HAP-1 (cell line): ENCODE data around the gene KIF11.
A peak's percentile ranks its signal among the peaks of the same experiment; 100 is the strongest.
"Not testable (repeated sequence)": the region's sequence is repeated elsewhere in the genome, so short reads cannot be mapped to it uniquely, and the experiment has no call there.

Experiments used
- DNase-seq, 2 experiments: peaks; one replicate each; pipeline ENCODE4 v3.0.0-alpha.2; 2016 to 2020; ENCODE audit warnings: low spot score in 2 of 2
- H3K27me3 ChIP-seq: fragments of 250-450 bp; sonication (Bioruptor Pico); 2 replicates; pipeline ENCODE4 v1.5.1; 2020; ENCODE audit warnings: low read depth, mild to moderate bottlenecking, moderate library complexity
- H3K36me3 ChIP-seq: fragments of 250-450 bp; sonication (Bioruptor Pico); replicated peaks from 2 replicates; pipeline ENCODE4 v1.5.1; 2020; ENCODE audit warnings: mild to moderate bottlenecking
- H3K4me1 ChIP-seq: fragments of 250-450 bp; sonication (Bioruptor Pico); 2 replicates; pipeline ENCODE4 v1.5.1; 2020; ENCODE audit warnings: mild to moderate bottlenecking
- H3K4me3 ChIP-seq: fragments of 250-450 bp; sonication (Bioruptor Pico); 2 replicates; pipeline ENCODE4 v1.5.1; 2020; ENCODE audit warnings: mild to moderate bottlenecking, moderate library complexity
- H3K9me3 ChIP-seq: fragments of 250-450 bp; sonication (Bioruptor Pico); 2 replicates; pipeline ENCODE4 v1.5.1; 2020; ENCODE audit warnings: mild to moderate bottlenecking, moderate library complexity
- in situ Hi-C: fragments of 300-500 bp; cut with MboI; formaldehyde crosslinking; loops from 3 replicates; pipeline ENCODE4 v1.14.3; 2020; ENCODE audit warnings: low sequenced_read_pairs, inconsistent platforms, mixed read lengths

KIF11 gene

DNA sequence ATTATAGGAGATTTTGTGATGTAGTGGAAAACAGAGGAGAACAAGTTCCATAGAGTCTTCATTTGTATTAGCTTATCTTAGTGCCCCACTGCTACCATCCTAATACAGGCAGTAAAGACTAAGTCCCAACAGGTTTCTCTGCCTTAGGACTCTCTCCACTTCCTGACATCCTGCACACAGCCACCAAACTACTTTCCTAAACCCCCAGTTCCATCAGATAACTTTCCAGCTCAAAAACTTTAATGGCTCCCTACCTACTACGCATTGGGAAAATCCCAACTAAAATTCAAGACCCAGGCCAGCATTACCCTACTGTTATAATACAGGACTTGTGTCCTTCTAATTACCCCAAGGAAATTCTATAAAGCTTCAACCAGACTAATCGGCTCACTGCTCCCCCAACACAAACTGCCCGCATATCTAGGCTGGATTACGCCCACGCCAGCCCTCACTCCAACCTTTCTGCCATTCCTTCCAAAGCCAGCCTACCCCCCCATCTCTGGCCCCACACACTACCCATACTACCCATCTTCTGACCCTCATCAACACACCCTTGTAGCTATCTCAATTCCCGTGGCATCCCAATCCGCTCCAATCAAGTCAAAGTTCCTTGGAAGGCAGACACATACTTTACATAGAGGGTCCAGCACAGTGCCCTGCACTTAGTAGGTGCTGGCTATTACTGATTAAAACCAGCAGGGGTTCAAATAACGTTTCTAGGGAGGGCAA lies 20.4 kb upstream of the KIF11 start:
- Histone ChIP-seq H3K9me3 (no peaks in the 10 kb centered on the region), H3K27me3 (no peaks in the 10 kb centered on the region), H3K4me3 (peak overlapping the region; percentile 85), H3K36me3 (peaks cover 12% of the 10 kb centered on the region; the same call in 1 of the 2 replicates), H3K4me1 (peaks cover 22% of the 10 kb centered on the region)
- DNase-seq, result peak in 1 of 2 experiments; percentile 46
- in situ Hi-C loops, result loop anchor here (5.0 kb wide), 1 partner anchor 50 kb away; no protein-coding TSS in a partner anchor

DNA sequence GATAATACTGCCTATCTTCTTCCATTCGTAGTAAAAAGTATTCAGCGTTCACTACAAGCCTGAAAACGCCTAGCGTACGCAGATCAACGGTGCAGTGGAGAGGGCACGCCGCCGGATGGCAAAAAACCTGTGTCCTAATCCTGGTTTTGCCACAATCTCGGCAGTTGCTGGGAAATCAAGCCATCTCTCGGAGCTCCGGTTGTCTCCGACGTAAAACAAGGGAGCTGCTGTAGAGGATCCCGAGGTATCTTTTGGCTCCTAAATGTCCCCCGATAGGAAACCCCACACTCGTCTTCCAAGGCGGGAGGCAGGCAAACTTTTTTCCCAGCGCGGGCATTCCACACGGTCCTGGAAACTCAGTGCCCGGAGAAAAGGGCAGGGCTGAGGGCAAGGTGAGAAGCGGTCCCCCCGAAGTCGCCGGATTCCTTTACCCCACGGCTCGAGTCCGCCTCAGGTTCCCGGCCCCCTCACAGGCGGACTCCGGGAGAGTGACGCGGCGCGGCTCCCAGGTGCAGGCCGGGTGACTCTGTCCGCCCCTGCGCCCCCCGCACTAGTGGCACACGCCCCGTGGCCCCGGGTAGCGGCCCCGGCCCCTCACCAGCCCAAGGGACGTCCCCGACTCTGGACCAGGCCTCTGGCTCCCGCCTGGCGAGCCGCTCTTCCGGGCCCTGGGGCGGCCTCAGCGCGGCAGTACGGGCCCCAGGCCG lies 19.7 kb upstream of the KIF11 start:
- Histone ChIP-seq H3K27me3 (no peaks in the 10 kb centered on the region), H3K36me3 (peaks cover 8% of the 10 kb centered on the region; the same call in 1 of the 2 replicates), H3K9me3 (no peaks in the 10 kb centered on the region), H3K4me3 (peak overlapping the region; percentile 85), H3K4me1 (peaks cover 19% of the 10 kb centered on the region)
- peak; percentile 12 to 58 for DNase-seq
- in situ Hi-C loops, result loop anchor here (5.0 kb wide), 1 partner anchor 51 kb away; no protein-coding TSS in a partner anchor

DNA sequence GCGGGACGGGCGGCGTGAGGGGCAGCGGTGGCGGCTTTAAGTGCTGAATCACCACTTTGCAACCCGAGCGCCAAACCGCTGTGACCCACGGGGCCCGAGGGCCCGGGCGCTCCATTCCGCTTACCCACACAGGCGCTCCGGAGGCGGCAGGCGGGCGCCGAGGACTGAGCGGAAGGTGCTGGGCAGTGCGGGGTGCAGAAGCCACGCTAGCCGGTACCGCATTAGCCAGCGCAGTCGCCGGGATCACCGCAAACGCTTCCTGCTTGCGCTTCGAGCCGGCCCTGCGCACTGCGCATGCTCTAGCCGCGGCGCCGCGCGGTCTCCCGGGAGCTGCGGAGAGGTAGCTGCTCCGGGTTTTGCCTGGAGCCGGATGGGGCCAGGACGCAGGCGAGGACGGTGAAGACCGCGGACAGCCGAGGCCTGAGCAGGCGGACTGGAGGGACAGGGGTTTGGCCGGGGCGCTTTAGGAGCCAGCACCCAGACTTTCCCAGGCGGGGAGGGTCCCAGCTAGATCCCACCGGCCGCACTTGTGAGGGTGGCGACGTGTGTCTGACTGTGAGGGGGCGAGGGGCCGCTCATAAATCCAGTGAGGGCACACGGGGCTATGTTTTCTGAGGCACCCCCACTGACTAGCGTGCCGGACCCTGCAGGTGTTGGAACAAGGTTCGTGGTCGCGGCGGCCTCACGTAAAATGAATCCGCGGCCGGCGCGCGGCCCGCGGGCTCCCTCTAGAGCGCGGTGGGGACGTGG lies 19.0 kb upstream of the KIF11 start, which contains the start of gene IDE:
TSS of gene IDE (minus strand) at position 296 of the 750 bp plus-strand sequence. CDS start at position 222, 74 bp downstream.
- H3K9me3 ChIP-seq, result no peaks in the 10 kb centered on the region
- DNase-seq, result peak; percentile 78 to 92
- H3K27me3 ChIP-seq, result no peaks in the 10 kb centered on the region
- peak within 1 kb of the TSS; percentile 85 for H3K4me3 ChIP-seq
- peaks cover 7% of the 10 kb centered on the region; the same call in 1 of the 2 replicates for H3K36me3 ChIP-seq
- peaks cover 19% of the 10 kb centered on the region for H3K4me1 ChIP-seq
- in situ Hi-C loops, result loop anchor here (5.0 kb wide), 1 partner anchor 52 kb away; no protein-coding TSS in a partner anchor

DNA sequence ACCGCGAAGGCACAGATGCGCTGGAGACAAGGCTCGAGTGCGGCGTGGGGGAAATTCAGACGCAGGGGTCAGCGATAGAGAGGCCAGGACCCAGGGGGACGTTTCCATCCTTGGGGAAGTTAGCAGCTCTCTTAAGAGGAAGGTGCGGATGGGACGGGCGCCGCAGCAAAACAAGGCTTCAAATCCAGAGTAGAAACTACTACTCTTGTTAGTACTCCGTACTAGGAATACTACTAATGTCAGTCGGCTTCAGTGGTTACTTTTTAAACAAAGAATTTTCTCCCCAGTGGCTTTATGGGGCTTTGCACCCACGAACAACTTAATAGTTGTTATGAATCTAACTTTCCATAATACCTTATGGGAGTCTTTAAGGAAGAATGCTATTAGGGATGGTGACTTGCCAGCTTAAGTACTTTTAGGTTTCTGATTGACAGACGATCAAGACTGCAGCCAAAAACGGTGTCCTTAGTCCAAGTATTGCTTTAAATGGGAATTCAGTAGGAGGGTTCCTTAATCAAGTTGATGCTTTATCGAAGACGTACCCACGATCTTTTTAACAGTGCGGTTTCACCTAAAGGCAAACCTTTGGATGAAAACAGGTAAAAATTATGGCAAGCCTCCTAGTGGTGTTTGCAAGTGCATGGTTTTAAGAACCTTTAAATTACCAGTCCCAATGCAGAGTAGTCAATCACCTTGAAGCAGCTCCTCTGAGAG lies 18.2 kb upstream of the KIF11 start:
- H3K27me3 ChIP-seq, result no peaks in the 10 kb centered on the region
- in situ Hi-C loops, result loop anchor here (5.0 kb wide), 1 partner anchor 52 kb away; no protein-coding TSS in a partner anchor
- DNase-seq, result peak; percentile 8 to 49
- no peaks in the 10 kb centered on the region for H3K9me3 ChIP-seq
- H3K36me3 ChIP-seq, result no peaks in the 10 kb centered on the region
- peaks cover 19% of the 10 kb centered on the region for H3K4me1 ChIP-seq
- peak overlapping the region; percentile 85 for H3K4me3 ChIP-seq

DNA sequence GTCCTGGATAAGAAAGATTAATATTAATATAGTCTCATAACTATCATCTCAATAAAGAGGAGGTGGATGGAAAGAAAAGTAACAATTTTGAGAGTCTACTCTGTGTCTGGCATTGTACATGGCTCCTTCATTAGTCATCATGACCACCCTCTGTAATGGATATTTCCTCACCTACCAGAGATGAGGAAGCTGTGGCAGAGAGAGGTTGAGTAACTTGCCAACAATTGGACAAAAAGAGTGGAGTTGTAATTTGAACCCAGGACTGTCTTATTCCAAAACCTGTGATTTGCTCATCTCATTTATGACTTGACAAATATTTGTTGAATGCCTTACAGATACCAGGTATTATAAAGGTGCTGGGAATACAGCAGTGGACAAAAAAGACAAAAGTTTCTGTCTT lies 17.0 kb upstream of the KIF11 start:
- no peaks in the 10 kb centered on the region for H3K27me3 ChIP-seq
- no peak overlapping the region for H3K4me3 ChIP-seq
- H3K9me3 ChIP-seq, result no peaks in the 10 kb centered on the region
- in situ Hi-C loops, result no loop called here
- no peak for DNase-seq
- peaks cover 19% of the 10 kb centered on the region for H3K4me1 ChIP-seq
- H3K36me3 ChIP-seq, result no peaks in the 10 kb centered on the region

DNA sequence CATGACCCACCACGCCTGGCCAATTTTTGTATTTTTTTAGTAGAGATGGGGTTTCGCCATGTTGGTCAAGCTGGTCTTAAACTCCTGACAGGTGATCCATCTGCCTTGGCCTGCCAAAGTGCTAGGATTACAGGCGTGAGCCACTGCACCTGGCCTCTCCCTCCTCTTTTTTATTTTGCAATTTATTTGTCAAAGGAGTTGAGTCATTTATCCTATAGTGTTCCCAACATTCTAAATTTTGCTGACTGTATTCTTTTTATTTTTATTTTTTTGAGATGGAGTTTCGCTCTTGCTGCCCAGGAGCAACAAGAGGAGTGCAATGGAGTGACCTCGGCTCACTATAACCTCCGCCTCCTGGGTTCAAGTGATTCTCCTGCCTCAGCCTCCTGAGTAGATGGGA lies 10.6 kb upstream of the KIF11 start:
- DNase-seq, in situ Hi-C loops: not testable (repeated sequence)

DNA sequence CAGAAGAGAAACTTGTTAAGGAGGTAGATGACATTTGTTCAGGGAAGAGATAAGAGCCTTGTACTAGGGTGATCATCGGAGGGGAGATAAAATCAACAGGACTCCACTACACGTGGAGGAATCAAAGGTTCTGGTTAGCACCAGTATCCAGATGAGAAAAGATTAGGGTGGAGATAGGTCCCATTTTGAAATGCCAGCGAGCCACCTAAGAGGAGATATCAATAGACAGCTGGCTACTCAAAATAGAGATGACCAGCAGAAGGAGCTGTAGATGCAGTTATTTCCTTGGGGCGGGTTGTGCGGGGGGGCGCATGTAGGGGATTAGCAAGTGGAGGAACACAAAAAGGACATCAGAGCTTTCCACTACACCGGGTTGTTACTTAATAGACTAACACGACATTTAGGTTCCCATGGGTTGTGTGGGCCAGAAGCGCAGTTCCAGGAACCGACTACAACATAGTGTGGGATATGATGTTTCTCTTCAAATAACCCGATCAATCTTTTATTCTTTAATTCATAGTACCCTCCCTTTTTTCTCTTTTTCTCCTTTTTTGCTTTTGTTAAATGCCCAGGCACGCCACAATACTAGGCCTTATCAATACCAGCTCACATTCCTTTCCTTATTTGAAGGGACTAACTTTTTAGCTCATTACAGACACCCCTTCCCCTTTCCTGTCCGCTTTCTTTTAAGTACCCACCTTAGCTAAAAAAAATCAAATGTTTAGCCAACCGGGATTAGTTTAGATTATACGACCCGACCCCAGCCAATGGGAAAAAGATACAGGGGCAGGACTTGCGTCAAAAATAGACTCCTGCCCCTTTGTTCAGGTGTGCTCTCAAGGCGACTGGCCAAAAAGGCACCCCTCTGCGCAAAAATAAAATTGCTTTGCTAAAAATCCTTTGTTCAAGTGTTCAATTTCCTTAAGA lies 2.0 kb upstream of the KIF11 start:
- Histone ChIP-seq H3K4me3 (peak overlapping the region; percentile 78), H3K27me3 (no peaks in the 10 kb centered on the region), H3K4me1 (peaks cover 12% of the 10 kb centered on the region), H3K36me3 (no peaks in the 10 kb centered on the region), H3K9me3 (no peaks in the 10 kb centered on the region)
- peak; percentile 81 to 83 for DNase-seq
- in situ Hi-C loops, result no loop called here

More for the DNA sequence above, 10.6 kb upstream of the KIF11 start:
- not testable (repeated sequence) for H3K4me3 ChIP-seq, H3K36me3 ChIP-seq, H3K9me3 ChIP-seq, H3K27me3 ChIP-seq, H3K4me1 ChIP-seq

DNA sequence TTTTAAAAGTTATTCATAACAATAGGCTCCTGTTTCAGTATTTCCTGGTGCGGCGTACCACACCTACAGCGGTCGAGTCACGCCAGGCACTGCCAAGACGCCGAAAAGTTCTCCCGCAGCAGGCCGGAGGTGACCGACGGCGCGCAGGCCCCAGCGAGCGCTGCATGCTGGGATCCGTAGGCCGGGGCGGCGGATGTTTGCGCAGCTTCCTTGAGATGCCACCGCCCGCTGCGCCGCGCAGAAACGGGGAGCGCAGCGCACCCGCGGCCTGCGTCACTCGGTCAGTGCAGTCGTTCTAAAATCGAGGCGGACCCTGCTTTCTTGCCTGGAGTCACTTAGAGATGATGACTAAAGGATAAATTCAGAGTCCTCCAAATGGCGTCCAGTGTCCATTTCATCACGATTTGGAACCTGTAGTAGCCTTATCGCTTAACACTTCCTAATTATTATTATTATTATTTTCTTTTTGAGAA lies 1.3 kb upstream of the KIF11 start:
- in situ Hi-C loops, result no loop called here
- Histone ChIP-seq H3K4me1 (peaks cover 12% of the 10 kb centered on the region), H3K27me3 (no peaks in the 10 kb centered on the region), H3K4me3 (peak overlapping the region; percentile 78), H3K36me3 (no peaks in the 10 kb centered on the region), H3K9me3 (no peaks in the 10 kb centered on the region)
- peak; percentile 81 to 90 for DNase-seq

DNA sequence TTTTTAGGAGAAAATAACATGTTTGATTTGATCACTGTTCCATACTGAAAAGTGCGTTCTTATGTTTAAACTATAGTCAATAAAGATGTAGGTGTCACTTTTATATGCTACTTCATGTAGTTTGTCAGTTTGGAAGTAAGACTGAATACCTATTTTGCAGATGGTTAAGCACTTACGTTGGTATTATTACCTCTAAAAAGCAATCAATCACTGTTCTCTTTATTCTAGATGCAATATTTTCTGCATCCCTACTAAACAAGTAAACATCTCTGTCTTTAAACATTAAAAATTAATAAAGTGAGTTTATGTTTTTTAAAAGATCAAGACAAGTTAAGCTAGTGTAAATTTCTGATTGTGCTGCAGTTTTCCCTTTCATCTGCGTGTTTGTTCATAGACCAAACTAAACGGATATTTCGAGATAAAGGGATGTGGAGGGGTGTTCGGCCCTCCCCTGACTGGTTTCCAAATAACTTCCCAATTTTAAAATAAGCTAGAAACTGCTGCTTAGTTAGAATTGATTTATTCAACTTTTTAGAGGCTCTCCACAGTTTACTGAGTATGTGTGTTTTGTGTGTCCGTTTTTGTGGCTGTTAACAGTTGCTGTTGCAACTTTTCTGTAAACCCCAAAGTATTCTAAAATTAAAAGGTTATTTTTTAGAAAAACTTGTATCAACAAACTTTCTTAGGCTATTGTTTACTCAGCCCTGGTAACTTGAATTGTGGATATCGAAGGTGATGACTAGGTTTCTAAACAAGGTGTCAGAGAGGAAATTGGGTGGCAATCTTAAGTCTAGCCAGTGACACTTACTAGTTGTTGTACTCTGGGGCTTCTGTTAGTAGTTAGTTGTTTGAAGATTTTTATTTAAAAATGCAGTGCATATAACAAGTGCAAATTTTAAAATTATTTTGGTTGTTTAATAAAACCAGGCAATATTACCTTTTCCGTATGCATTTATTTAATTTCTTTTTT lies 974 bp downstream of the KIF11 start:
- Histone ChIP-seq H3K4me1 (peaks cover 19% of the 10 kb centered on the region), H3K36me3 (peaks cover 6% of the 10 kb centered on the region; the same call in 1 of the 2 replicates), H3K27me3 (no peaks in the 10 kb centered on the region), H3K9me3 (no peaks in the 10 kb centered on the region), H3K4me3 (peak overlapping the region; percentile 78)
- in situ Hi-C loops, result no loop called here
- DNase-seq, result no peak

DNA sequence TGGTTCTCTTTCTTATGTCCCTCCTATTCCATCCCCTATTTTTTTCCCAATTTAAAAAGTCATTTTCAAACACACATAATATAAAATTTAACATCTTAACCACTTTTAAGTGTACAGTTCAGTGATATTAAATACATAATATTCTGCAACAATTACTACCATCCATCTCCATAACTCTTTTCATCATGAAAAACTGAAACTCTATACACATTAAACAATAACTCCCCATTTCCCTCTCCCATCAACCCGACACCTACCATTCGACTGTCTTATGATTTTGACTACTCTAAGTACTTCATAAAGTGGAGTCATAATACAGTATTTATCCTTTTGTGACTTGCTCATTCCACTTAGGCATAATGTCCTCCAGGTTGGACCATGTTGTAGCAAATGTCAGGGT lies 2.6 kb downstream of the KIF11 start:
- no peaks in the 10 kb centered on the region for H3K9me3 ChIP-seq
- in situ Hi-C loops, result no loop called here
- no peak for DNase-seq
- H3K27me3 ChIP-seq, result no peaks in the 10 kb centered on the region
- H3K36me3 ChIP-seq, result peaks cover 6% of the 10 kb centered on the region; the same call in 1 of the 2 replicates
- H3K4me3 ChIP-seq, result peak overlapping the region; percentile 78
- H3K4me1 ChIP-seq, result peaks cover 19% of the 10 kb centered on the region

DNA sequence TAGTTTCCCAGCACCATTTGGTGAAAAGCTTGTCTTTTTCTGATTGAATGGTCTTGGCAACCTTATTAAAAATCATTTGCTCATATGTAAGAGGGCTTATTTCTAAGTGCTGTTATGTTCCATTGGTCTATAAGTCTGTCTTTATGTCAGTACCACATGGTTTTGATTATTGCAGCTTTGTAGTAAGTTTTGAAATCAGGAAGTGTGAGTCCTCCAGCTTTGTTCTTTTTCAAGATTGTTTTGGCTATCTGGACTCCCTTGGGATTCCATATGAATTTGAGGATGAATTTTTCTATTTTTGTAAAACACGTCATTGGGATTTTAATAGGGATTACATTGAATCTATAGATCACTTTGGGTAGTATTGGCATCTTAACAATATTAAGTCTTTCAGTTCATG lies 5.4 kb downstream of the KIF11 start:
- peaks cover 6% of the 10 kb centered on the region; the same call in 1 of the 2 replicates for H3K36me3 ChIP-seq
- H3K9me3 ChIP-seq, result no peaks in the 10 kb centered on the region
- H3K27me3 ChIP-seq, result no peaks in the 10 kb centered on the region
- peaks cover 20% of the 10 kb centered on the region for H3K4me1 ChIP-seq
- no peak overlapping the region for H3K4me3 ChIP-seq
- in situ Hi-C loops, result no loop called here
- no peak for DNase-seq
